Activated CD4-positive, alpha-beta T cell treated with anti-CD3 and anti-CD28 coated beads, Interleukin-2, amount 50 U/mL, for 16 hours (primary cell): Measurements from ENCODE around the gene CACNA2D4.

ENCODE experiments used
- DNase-seq: peaks from one replicate; pipeline ENCODE4 v3.0.0-alpha.2; 2020

Gene CACNA2D4

GRCh38 chr12:1797991-1798640, 120.3 kb downstream of the CACNA2D4 start:
- no peak for DNase-seq

DNA sequence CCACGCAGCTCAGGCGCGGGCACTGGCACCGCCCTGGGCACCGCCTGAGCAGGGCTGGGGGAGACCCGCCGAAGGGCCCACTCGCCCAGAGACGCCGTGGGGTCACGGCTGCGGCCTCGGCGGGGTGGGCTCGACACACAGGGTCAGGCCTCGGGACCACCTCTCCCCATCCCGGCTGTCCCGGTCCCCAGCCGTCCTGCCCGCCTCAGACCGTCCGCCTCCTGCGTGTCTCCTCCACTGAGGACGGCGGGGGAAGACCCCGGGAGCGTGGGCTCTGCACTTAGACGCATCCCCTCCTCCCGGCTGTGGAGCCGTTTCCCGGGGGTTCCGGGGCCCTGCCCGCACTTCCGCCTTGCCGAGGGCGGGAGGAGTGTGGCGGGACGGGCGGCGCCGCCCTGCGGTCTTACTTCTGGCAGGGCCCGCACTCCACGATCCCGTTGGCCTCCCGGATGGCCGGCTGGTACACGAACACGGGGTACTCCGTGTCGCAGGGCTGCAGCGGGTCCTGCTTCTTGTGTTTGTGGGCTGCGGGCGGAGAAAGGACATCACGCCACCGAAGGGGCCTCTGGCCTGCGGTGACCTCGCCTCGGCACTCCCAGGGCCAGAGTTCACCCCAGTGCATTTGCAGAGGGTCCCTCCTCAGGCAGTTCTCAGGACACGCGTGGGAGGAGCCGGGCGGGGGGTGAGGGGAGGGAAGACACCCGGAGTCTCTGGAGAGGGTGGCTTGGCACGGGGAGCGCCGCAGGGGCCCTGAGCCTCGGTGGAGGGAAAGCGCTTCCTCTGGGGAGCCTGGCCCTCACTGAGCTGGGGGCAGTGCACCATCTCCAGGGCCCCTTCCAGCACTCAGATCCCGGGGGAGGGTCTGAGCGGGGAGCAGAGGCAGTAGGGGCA, 121.2 kb downstream of the CACNA2D4 start:
- DNase-seq, result peak; percentile 58

DNA sequence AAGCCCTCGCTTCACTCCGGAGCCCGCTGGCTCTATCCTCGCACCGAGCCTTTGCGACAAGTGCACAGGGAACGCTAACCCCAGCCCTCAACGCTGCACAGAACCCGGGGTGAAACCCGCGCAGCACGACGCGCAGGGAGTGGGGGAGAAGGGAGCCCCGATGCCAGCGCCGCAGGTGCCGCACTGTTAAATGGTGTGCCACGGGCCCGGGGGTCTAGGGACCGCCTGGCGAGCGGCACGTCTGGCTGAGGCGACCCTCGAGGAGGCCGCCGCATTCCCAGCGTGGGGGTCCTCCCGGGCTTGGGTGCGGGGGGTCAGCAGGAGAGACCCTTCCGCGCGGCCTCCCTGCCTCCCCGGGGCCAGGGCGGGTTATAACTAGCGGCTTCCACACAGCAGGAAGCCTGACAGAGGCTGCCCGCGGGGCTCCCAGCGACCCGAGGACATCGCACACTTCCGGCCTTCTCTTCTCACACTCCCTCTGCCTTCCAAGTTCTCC, 121.9 kb downstream of the CACNA2D4 start:
- DNase-seq, result peak; percentile 48

- DNase-seq, result peak; percentile 96
These were observed 122.5 kb downstream of the CACNA2D4 start for GRCh38 chr12:1795785-1796514.

DNA sequence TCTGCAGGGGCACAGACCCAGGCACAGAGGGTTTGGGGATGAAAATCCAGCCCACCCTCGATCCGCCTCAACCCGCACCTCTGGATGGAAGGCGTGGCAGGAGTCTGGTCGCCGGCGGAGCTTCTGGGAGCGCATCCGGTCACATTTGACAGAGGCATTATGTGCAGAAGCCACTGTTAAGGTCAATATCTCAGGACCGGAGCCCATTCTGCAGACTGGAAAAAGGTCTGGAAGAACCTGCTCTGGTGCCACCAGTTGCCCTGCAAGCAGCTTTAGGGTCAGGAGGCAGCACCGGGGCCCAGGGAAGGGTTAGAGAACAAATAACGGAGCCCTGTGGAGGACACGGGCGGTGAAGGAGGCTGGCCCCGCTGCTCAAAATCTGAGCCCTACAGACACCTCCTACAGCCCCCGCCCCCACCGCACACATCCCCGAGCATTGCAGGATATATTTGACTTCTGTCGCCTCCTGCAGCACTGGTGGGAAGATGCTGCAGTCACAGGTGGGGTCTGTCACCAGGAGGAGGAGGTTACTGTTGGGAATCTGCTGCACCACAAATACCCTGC, 123.1 kb downstream of the CACNA2D4 start:
- DNase-seq, result no peak

- DNase-seq, result no peak
These were observed 123.9 kb downstream of the CACNA2D4 start for GRCh38 chr12:1794440-1795090.

- DNase-seq, result no peak
These were observed 124.8 kb downstream of the CACNA2D4 start for GRCh38 chr12:1793426-1794210.

GRCh38 chr12:1792406-1792805, 126.0 kb downstream of the CACNA2D4 start:
- DNase-seq, result no peak

- peak; percentile 69 for DNase-seq
These were observed 127.2 kb downstream of the CACNA2D4 start for GRCh38 chr12:1791104-1791841.

- no peak for DNase-seq
These were observed 128.0 kb downstream of the CACNA2D4 start for GRCh38 chr12:1790444-1790843.

DNA sequence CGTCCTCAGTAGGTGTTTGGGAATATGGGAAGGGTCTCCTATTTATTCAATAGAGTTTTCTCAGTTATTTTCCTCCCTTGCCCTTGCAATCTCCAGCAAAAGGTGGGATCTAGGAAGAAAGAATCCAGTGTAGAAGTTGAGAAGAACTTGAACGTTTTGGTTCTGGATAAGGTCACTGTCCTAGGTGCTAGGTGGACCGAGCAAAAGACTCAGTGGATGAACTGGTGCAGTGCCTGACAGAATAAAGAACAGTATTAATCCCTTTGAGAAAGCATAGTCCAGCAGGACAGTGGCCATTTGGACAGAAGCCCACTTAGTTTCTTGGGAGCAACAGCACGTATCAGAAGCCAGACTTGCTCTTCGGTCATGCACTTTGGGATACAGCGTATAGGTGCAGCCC, 130.7 kb downstream of the CACNA2D4 start:
- no peak for DNase-seq

DNA sequence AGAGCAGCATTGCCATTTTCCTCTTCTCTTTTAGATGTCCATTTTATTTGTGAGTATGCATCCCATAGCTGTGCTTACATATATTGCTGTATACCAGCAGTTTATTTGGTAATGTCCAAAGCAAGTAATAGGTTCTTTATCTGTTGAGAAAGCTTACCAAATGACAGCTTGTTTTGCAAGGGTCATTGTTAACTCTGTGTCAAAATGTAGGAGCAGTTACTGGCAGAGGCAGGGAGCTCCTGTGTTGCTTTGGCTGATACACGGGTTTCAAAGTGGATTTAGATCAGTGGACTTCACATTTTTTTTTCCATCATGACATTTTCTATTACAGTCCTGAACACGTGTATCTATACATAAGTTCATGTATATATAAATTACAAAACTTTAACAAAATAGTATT, 136.2 kb downstream of the CACNA2D4 start:
- DNase-seq, result no peak

DNA sequence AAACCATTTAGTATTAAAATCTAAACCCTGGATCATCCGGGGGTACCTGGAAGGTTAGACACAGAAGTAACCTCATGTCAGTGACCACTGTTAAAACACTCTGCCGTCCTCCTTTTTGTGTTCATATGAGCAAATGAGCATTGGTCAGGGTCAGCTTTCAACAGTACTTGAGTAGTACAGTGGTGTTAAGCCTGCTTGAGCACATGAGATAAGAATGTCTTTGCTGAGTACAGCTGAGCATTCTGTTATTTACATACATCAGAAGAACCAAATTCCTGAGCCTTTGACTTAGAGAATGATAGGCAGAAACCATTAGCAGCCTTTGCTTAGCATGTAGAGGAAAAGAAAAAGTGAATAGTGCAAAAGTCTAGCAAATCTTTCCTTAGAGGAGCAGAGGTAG, 136.7 kb downstream of the CACNA2D4 start:
- no peak for DNase-seq

DNA sequence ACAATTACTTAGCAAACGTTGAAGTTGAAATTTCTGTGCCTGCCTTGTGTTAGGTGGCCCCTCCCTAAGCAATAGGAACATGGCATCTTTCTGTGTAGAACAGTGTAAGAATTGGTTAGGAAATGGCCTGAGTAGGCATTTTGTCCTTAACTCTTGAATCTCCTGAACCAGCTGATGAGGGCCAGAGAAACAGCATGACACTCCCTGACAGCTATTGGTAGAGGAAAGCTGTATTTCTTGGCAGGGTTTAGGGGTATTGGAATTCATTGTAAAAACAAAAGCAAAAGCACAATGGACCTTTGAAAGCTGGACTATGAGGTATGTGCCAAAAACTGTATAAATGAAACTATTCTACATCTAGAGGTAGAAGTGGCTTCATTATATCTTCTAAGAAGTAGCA, 138.7 kb downstream of the CACNA2D4 start:
- DNase-seq, result no peak

- no peak for DNase-seq
These were observed 139.5 kb downstream of the CACNA2D4 start for GRCh38 chr12:1778911-1779310.

- no peak for DNase-seq
These were observed 140.7 kb downstream of the CACNA2D4 start for GRCh38 chr12:1777798-1778197.

DNA sequence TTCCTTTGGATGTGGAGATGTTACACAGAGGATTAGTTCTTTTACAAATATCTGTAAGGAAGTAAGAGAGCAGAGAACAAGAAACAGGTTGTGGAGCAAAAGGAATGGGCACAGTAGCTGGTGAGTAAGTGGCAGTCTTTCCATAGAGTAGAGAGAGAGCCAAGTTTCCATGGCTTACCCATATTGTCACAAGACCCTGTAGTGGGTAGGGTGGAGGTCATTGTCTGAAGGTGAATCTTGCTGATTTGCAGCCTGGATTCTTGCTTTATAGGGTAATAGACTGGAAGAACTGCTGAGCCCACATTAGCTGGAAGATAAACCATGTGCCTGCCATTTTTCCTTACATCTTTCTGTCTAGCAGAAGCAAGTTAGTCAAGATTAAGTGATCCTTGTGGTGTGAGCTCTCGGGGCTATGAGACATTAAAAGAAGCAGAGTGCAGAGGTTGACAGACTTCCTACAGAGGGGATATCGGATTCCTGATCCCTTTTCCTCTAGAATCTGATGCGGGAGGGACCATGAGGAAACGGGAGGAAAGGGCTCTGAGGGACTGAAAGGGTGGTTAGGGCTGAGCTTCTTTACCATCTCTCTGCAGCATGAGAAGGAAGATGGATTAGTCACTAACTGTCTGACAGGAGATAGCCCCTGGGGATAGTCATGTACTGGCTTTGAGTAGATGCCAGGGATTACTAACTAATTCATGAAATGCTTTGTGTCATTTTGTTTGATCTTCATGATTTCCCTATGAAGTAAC, 142.1 kb downstream of the CACNA2D4 start:
- DNase-seq, result no peak

DNA sequence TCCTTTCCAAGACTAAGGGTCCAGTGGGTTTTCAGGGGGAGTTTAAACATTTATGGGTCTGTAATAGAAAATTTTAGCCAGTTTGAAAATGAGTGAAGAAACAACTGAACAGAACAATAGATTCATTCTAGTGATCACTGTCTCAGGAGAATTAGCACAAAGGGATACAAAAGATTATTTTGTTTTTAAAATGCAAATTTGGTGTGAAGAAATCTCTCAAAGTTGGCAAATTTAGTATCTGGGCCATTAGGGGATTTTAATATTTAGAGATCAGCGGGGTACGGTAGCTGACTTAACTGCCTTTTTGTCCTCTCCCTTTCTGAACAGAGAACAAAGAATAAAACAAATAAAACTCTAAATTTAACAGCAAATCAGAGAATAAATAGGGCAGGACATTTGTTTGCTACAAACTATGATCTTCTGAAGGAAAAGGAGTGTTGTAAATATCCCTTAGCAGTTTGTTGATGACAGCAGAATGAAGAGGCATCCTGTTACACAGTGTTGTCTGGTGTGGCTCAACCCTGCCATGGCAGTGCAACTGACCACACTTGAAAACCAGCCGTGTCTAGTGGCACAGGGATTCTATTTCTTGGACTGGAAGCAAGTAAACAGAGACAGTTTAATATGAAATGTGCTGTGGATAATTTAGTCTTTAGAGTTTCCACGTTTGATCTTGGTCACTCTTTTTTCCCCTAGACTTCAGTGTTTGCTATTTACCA, 144.4 kb downstream of the CACNA2D4 start:
- no peak for DNase-seq

GRCh38 chr12:1769809-1770494, 148.5 kb downstream of the CACNA2D4 start:
- no peak for DNase-seq
